Measurements from ENCODE around the gene GUCA2A.

DNA sequence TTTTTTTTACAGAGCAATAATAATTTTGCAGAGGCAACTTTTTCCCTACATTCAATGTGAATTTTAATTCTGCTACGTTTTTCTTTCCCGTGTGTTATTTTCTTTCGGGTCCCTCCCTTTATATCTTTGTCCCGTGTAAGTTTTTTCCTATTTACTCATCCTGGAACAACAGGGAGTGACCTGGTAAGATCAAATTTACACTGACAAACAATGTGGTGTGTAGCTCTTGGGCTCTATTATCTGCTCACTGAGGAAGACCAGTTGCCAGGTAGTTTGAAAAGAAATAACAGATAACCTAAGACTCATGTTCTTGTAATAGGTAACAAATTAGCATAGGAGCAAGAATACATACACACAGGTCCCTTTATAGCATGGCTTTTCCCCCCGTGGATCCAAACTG lies 33.7 kb upstream of the GUCA2A start:
- TF ChIP-seq, protein P1, sequence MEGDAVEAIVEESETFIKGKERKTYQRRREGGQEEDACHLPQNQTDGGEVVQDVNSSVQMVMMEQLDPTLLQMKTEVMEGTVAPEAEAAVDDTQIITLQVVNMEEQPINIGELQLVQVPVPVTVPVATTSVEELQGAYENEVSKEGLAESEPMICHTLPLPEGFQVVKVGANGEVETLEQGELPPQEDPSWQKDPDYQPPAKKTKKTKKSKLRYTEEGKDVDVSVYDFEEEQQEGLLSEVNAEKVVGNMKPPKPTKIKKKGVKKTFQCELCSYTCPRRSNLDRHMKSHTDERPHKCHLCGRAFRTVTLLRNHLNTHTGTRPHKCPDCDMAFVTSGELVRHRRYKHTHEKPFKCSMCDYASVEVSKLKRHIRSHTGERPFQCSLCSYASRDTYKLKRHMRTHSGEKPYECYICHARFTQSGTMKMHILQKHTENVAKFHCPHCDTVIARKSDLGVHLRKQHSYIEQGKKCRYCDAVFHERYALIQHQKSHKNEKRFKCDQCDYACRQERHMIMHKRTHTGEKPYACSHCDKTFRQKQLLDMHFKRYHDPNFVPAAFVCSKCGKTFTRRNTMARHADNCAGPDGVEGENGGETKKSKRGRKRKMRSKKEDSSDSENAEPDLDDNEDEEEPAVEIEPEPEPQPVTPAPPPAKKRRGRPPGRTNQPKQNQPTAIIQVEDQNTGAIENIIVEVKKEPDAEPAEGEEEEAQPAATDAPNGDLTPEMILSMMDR (conservative IDR thresholded peaks at IDR 0.05 in 1 of 2, IDR thresholded peaks at IDR 0.05 in 1 of 2; ENCODE audit: extremely low read depth in 1 of 2, insufficient read depth in 1 of 2, low read depth in 1 of 2, low read length in 2 of 2) = no peak
- TF ChIP-seq EZH2 (IDR thresholded peaks at IDR 0.05; ENCODE audit: borderline replicate concordance, low read length) = no peak
